K562 (cell line): Measurements from ENCODE around the gene DHDDS. TPM values are rescaled to one million over a fixed set of nuclear protein-coding genes. Genes with fewer than 3 reads are reported as not detected.
A peak's percentile ranks its signal among the peaks of the same experiment; 100 is the strongest.

Source experiments
- HNRNPL ChIP-seq: fragments of 200-400 bp; formaldehyde crosslinking; IDR thresholded peaks from 2 replicates; pipeline ENCODE4 v1.6.1; 2017; ENCODE audit warnings: low read depth, mild to moderate bottlenecking, low read length
- polyA plus RNA-seq, 8 experiments: library from polyadenylated mRNA; depleted of rRNA in 4 of 8; stranded (reverse) in 5 of 8; unstranded in 3 of 8; fragments of >200 nt; fragmentation: Nextera tagmentation in 2 of 8; fragmentation: Illumina TruSeq in 1 of 8; extraction: Ambion mirVana in 2 of 8; extraction: Trizol in 1 of 8; gene quantifications; 2 replicates each; pipeline versions ENCODE4 v1.2.1 to v1.2.3, GENCODE V29; 2011 to 2014; ENCODE audit warnings: inconsistent platforms in 1 of 8, missing spikeins in 1 of 8
- total RNA-seq, 7 experiments: library from RNA; depleted of rRNA in 6 of 7; stranded (reverse); fragments of >200 nt in 6 of 7; fragmentation: Illumina TruSeq in 2 of 7; extraction: Trizol in 2 of 7; gene quantifications; 2 replicates each; pipeline versions ENCODE4 v1.2.1 to v1.2.3, GENCODE V29; 2011 to 2021; ENCODE audit warnings: low replicate concordance in 1 of 7
- TF ChIP-seq, protein P1 (sequence below): fragments of 250-450 bp; sonication (Bioruptor Pico); IDR thresholded peaks from 2 replicates; pipeline ENCODE4 v1.4.0; 2020
- TF ChIP-seq, protein P2 (sequence below): fragments of 450-650 bp; IDR thresholded peaks from 2 replicates; pipeline ENCODE4 v1.6.1; 2016; ENCODE audit warnings: mild to moderate bottlenecking, moderate library complexity

The DHDDS gene
- total and polyA plus RNA-seq, 9 of the 15 experiments (the other 6 are each of a cell fraction or from before 2014, with no cell fraction given), result 33.3 to 55.0 (median 44.3) TPM

DNA sequence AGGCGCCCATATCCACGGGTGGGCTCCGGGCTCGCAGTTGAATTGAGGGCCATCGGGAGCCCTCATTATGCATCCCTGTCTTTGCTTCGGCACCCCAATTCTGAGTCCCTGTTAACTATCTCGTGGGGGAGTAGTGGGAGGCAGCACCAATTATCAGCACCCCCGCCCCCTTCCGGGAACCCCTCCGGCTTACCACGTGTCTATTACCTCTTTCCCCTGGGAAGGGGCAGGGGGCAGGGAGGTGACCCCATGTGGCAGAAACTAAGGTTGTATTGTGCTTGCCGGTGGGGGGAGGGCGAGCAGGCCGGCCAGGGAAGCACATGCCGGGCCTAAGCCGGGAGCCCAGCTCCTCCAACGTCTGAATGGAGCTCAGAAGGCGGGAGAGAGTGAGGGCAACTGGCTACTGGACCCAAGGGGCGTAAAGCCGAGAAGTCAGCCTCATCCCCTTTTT lies 20.5 kb upstream of the DHDDS start (continued):
- TF ChIP-seq, protein P1, sequence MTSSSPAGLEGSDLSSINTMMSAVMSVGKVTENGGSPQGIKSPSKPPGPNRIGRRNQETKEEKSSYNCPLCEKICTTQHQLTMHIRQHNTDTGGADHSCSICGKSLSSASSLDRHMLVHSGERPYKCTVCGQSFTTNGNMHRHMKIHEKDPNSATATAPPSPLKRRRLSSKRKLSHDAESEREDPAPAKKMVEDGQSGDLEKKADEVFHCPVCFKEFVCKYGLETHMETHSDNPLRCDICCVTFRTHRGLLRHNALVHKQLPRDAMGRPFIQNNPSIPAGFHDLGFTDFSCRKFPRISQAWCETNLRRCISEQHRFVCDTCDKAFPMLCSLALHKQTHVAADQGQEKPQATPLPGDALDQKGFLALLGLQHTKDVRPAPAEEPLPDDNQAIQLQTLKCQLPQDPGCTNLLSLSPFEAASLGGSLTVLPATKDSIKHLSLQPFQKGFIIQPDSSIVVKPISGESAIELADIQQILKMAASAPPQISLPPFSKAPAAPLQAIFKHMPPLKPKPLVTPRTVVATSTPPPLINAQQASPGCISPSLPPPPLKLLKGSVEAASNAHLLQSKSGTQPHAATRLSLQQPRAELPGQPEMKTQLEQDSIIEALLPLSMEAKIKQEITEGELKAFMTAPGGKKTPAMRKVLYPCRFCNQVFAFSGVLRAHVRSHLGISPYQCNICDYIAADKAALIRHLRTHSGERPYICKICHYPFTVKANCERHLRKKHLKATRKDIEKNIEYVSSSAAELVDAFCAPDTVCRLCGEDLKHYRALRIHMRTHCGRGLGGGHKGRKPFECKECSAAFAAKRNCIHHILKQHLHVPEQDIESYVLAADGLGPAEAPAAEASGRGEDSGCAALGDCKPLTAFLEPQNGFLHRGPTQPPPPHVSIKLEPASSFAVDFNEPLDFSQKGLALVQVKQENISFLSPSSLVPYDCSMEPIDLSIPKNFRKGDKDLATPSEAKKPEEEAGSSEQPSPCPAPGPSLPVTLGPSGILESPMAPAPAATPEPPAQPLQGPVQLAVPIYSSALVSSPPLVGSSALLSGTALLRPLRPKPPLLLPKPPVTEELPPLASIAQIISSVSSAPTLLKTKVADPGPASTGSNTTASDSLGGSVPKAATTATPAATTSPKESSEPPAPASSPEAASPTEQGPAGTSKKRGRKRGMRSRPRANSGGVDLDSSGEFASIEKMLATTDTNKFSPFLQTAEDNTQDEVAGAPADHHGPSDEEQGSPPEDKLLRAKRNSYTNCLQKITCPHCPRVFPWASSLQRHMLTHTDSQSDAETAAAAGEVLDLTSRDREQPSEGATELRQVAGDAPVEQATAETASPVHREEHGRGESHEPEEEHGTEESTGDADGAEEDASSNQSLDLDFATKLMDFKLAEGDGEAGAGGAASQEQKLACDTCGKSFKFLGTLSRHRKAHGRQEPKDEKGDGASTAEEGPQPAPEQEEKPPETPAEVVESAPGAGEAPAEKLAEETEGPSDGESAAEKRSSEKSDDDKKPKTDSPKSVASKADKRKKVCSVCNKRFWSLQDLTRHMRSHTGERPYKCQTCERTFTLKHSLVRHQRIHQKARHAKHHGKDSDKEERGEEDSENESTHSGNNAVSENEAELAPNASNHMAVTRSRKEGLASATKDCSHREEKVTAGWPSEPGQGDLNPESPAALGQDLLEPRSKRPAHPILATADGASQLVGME (CRISPR knock-in tag), result no peak
- TF ChIP-seq, protein P2, sequence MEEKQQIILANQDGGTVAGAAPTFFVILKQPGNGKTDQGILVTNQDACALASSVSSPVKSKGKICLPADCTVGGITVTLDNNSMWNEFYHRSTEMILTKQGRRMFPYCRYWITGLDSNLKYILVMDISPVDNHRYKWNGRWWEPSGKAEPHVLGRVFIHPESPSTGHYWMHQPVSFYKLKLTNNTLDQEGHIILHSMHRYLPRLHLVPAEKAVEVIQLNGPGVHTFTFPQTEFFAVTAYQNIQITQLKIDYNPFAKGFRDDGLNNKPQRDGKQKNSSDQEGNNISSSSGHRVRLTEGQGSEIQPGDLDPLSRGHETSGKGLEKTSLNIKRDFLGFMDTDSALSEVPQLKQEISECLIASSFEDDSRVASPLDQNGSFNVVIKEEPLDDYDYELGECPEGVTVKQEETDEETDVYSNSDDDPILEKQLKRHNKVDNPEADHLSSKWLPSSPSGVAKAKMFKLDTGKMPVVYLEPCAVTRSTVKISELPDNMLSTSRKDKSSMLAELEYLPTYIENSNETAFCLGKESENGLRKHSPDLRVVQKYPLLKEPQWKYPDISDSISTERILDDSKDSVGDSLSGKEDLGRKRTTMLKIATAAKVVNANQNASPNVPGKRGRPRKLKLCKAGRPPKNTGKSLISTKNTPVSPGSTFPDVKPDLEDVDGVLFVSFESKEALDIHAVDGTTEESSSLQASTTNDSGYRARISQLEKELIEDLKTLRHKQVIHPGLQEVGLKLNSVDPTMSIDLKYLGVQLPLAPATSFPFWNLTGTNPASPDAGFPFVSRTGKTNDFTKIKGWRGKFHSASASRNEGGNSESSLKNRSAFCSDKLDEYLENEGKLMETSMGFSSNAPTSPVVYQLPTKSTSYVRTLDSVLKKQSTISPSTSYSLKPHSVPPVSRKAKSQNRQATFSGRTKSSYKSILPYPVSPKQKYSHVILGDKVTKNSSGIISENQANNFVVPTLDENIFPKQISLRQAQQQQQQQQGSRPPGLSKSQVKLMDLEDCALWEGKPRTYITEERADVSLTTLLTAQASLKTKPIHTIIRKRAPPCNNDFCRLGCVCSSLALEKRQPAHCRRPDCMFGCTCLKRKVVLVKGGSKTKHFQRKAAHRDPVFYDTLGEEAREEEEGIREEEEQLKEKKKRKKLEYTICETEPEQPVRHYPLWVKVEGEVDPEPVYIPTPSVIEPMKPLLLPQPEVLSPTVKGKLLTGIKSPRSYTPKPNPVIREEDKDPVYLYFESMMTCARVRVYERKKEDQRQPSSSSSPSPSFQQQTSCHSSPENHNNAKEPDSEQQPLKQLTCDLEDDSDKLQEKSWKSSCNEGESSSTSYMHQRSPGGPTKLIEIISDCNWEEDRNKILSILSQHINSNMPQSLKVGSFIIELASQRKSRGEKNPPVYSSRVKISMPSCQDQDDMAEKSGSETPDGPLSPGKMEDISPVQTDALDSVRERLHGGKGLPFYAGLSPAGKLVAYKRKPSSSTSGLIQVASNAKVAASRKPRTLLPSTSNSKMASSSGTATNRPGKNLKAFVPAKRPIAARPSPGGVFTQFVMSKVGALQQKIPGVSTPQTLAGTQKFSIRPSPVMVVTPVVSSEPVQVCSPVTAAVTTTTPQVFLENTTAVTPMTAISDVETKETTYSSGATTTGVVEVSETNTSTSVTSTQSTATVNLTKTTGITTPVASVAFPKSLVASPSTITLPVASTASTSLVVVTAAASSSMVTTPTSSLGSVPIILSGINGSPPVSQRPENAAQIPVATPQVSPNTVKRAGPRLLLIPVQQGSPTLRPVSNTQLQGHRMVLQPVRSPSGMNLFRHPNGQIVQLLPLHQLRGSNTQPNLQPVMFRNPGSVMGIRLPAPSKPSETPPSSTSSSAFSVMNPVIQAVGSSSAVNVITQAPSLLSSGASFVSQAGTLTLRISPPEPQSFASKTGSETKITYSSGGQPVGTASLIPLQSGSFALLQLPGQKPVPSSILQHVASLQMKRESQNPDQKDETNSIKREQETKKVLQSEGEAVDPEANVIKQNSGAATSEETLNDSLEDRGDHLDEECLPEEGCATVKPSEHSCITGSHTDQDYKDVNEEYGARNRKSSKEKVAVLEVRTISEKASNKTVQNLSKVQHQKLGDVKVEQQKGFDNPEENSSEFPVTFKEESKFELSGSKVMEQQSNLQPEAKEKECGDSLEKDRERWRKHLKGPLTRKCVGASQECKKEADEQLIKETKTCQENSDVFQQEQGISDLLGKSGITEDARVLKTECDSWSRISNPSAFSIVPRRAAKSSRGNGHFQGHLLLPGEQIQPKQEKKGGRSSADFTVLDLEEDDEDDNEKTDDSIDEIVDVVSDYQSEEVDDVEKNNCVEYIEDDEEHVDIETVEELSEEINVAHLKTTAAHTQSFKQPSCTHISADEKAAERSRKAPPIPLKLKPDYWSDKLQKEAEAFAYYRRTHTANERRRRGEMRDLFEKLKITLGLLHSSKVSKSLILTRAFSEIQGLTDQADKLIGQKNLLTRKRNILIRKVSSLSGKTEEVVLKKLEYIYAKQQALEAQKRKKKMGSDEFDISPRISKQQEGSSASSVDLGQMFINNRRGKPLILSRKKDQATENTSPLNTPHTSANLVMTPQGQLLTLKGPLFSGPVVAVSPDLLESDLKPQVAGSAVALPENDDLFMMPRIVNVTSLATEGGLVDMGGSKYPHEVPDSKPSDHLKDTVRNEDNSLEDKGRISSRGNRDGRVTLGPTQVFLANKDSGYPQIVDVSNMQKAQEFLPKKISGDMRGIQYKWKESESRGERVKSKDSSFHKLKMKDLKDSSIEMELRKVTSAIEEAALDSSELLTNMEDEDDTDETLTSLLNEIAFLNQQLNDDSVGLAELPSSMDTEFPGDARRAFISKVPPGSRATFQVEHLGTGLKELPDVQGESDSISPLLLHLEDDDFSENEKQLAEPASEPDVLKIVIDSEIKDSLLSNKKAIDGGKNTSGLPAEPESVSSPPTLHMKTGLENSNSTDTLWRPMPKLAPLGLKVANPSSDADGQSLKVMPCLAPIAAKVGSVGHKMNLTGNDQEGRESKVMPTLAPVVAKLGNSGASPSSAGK, result peak; percentile 33; the same call in 1 of the 2 replicates
- TF ChIP-seq HNRNPL, result no peak
